Transverse colon (tissue), 4 donors: ENCODE results near the gene FHL5.
"Not testable (repeated sequence)": the region's sequence is repeated elsewhere in the genome, so short reads cannot be mapped to it uniquely, and the experiment has no call there.

ENCODE experiments used
- EP300 ChIP-seq: sonication (generic); formaldehyde crosslinking; IDR thresholded peaks from one replicate; pipeline ENCODE4 v1.6.1; 2017; ENCODE audit warnings: antibody characterized with exemption, low read depth
- POLR2A ChIP-seq: fragments of 450-650 bp; IDR thresholded peaks from one replicate; pipeline ENCODE4 v1.6.1; 2016; ENCODE audit warnings: antibody characterized with exemption, mild to moderate bottlenecking, moderate library complexity
- POLR2AphosphoS5 ChIP-seq, 3 donors: sonication (generic); formaldehyde crosslinking; IDR thresholded peaks; one replicate each; pipeline ENCODE4 v1.6.1; 2016; ENCODE audit warnings: antibody characterized with exemption in 3 of 3
- TF ChIP-seq, protein P1 (sequence below), 5 experiments: fragments of 200-600 bp in 3 of 5; fragments of 450-650 bp in 2 of 5; sonication (generic) in 3 of 5; IDR thresholded peaks; 1 replicate in 2 of 5; 2 replicates in 3 of 5; pipeline ENCODE4 v1.5.1; 2016 to 2017; ENCODE audit warnings: antibody characterized with exemption in 5 of 5, inconsistent platforms in 3 of 5, mild to moderate bottlenecking in 2 of 5, moderate library complexity in 1 of 5

DNA sequence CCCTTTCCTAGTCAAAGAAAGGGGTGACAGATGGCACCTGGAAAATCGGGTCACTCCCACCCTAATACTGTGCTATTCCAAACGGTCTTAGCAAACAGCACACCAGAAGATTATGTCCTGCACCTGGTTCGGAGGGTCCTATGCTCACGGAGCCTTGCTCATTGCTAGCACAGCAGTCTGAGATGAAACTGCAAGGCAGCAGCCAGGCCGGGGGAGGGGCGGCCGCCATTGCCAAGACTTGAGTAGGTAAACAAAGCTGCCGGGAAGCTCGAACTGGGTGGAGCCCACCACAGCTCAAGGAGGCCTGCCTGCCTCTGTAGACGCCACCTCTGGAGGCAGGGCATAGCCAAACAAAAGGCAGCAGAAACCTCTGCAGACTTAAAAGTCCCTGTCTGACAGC is 75.1 kb downstream of the FHL5 start:
- TF ChIP-seq, protein P1, sequence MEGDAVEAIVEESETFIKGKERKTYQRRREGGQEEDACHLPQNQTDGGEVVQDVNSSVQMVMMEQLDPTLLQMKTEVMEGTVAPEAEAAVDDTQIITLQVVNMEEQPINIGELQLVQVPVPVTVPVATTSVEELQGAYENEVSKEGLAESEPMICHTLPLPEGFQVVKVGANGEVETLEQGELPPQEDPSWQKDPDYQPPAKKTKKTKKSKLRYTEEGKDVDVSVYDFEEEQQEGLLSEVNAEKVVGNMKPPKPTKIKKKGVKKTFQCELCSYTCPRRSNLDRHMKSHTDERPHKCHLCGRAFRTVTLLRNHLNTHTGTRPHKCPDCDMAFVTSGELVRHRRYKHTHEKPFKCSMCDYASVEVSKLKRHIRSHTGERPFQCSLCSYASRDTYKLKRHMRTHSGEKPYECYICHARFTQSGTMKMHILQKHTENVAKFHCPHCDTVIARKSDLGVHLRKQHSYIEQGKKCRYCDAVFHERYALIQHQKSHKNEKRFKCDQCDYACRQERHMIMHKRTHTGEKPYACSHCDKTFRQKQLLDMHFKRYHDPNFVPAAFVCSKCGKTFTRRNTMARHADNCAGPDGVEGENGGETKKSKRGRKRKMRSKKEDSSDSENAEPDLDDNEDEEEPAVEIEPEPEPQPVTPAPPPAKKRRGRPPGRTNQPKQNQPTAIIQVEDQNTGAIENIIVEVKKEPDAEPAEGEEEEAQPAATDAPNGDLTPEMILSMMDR (IDR thresholded peaks at IDR 0.05), result not testable (repeated sequence)
- not testable (repeated sequence) for TF ChIP-seq POLR2A; POLR2AphosphoS5 (IDR thresholded peaks at IDR 0.05); EP300
